ENCODE results near the gene TIMM23B.
"Not testable (repeated sequence)": the region's sequence is repeated elsewhere in the genome, so short reads cannot be mapped to it uniquely, and the experiment has no call there.

- TF ChIP-seq CTCF (IDR thresholded peaks at IDR 0.05); ZFX (IDR thresholded peaks at IDR 0.05; ENCODE audit: borderline replicate concordance): not testable (repeated sequence)
Observed at GRCh38 chr10:49942339-49942705, 469 bp downstream of the TIMM23B start.
